Upper lobe of left lung (tissue), 6 donors: ENCODE data around the gene CDC42BPG. TPM values are rescaled to one million over a fixed set of nuclear protein-coding genes. Genes with fewer than 3 reads are reported as not detected.

Experiments used
- ATAC-seq, 2 donors: fragments of 200-7000 bp; cut with Tn5 transposase; one replicate each; pipeline ENCODE4 v1.9.1; 2022; ENCODE audit warnings: mild to moderate bottlenecking in 2 of 2, moderate library complexity in 2 of 2; ENCODE audit not compliant: low FRiP score in 2 of 2
- DNase-seq, 2 donors: peaks; one replicate each; pipeline ENCODE4 v3.0.0-alpha.2; 2019 to 2020
- H3K27ac ChIP-seq, 4 donors: fragments of 200-600 bp; sonication (generic); one replicate each; pipeline ENCODE4 v1.5.1; 2016 to 2019
- H3K27me3 ChIP-seq, 4 donors: fragments of 200-600 bp; sonication (generic); one replicate each; pipeline ENCODE4 v1.5.1; 2017 to 2019
- H3K36me3 ChIP-seq, 4 donors: fragments of 200-600 bp; sonication (generic); one replicate each; pipeline ENCODE4 v1.5.1; 2016 to 2019
- H3K4me1 ChIP-seq, 4 donors: fragments of 200-600 bp; sonication (generic); one replicate each; pipeline ENCODE4 v1.5.1; 2018 to 2019
- H3K4me3 ChIP-seq, 4 donors: fragments of 200-600 bp; sonication (generic); one replicate each; pipeline ENCODE4 v1.5.1; 2017 to 2019; ENCODE audit warnings: mild to moderate bottlenecking in 2 of 4, moderate library complexity in 1 of 4
- H3K9me3 ChIP-seq, 4 donors: fragments of 200-600 bp; sonication (generic); one replicate each; pipeline ENCODE4 v1.5.1; 2018 to 2019
- EP300 ChIP-seq, 4 donors: sonication (generic); formaldehyde crosslinking; IDR thresholded peaks; one replicate each; pipeline ENCODE4 v1.5.1; 2017; ENCODE audit warnings: antibody characterized with exemption in 4 of 4, control low read depth in 2 of 4
- POLR2A ChIP-seq, 4 donors: fragments of 450-650 bp; IDR thresholded peaks; one replicate each; pipeline ENCODE4 v1.5.1; 2016 to 2017; ENCODE audit warnings: antibody characterized with exemption in 4 of 4, mild to moderate bottlenecking in 2 of 4
- POLR2AphosphoS5 ChIP-seq, 2 donors: sonication (generic); formaldehyde crosslinking; IDR thresholded peaks; one replicate each; pipeline ENCODE4 v1.5.1; 2017; ENCODE audit warnings: antibody characterized with exemption in 2 of 2
- WGBS, 2 donors: methylation state at CpG; one replicate each; pipeline ENCODE4 v1.1.5; 2017 to 2018; 5-methylcytosine and 5-hydroxymethylcytosine counted together
- total RNA-seq, 6 donors: library from RNA; depleted of rRNA in 4 of 6; stranded (reverse); fragments of >200 nt in 4 of 6; gene quantifications; one replicate each; pipeline versions ENCODE4 v1.1.0 to v1.2.1, GENCODE V29; 2016 to 2021
- TF ChIP-seq, protein P1 (sequence below), 6 experiments: fragments of 450-650 bp in 4 of 6; fragments of 200-600 bp in 2 of 6; sonication (generic) in 2 of 6; IDR thresholded peaks; one replicate each; pipeline ENCODE4 v1.5.1; 2016 to 2019; ENCODE audit warnings: antibody characterized with exemption in 6 of 6
- donor health status: DM: no; HTN: no; CAD: no; lungs with moderate emphysema.
- donor health status: DM: no; HTN: yes; CAD: no; lungs with severe emphysema.

CDC42BPG gene
- total RNA-seq, 6 donors from 2014 or later: 21.6 to 62.4 (median 26.0) TPM

DNA sequence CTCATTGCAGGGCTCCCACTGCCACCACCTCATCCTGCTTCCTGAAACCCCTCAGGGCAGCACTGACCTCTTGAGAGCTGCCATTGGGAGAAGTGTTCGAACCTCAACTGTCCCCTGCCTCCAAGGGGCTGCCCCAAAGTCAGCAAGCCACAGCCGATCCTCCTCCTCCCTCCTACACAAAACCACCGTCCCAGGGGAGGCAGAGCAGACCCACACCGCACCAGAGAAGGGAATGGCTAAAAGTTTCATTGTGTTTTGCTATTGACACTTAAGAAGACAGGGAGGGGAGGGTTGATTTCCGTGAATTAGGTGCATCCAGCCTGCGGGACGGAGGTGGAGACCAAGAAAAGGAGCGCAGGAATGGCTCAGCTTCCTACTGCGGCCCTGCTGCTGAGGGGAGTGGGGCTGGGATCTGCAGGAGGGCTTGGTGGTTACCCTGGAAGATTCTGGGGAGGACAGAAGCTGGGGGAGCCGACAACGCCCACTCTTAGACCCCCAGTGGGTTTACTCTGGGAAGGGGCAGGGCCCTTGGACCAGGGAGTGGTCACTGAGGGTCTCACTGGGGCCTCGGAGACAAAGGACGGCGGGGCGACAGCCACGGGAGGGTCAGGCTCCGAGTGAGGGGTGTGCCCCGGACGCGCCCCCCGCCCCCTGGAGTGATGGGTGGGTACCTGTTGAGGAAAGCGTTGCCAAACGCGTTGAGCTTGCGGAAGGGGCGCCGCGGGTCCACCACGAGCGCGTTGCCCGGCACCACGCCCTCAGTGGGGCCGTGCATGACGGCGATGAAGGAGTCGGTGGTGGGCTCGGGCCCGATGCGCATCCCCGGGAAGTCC lies 33.2 kb upstream of the CDC42BPG start:
- H3K27ac ChIP-seq: peak overlapping the region; percentile 80 to 98 (median 92)
- H3K36me3 ChIP-seq: peaks cover 6 to 20% (median 14%) of the 10 kb centered on the region in 4 donors
- ATAC-seq (peak in 1 of 2 donors; percentile 25), DNase-seq (peak in 1 of 2 donors; percentile 90)
- peaks cover 54 to 72% (median 64%) of the 10 kb centered on the region in 4 donors for H3K4me1 ChIP-seq
- TF ChIP-seq EP300 (IDR thresholded peaks at IDR 0.05) (no peak), POLR2AphosphoS5 (IDR thresholded peaks at IDR 0.05) (no peak), POLR2A (IDR thresholded peaks at IDR 0.05) (no peak)
- TF ChIP-seq, protein P1, sequence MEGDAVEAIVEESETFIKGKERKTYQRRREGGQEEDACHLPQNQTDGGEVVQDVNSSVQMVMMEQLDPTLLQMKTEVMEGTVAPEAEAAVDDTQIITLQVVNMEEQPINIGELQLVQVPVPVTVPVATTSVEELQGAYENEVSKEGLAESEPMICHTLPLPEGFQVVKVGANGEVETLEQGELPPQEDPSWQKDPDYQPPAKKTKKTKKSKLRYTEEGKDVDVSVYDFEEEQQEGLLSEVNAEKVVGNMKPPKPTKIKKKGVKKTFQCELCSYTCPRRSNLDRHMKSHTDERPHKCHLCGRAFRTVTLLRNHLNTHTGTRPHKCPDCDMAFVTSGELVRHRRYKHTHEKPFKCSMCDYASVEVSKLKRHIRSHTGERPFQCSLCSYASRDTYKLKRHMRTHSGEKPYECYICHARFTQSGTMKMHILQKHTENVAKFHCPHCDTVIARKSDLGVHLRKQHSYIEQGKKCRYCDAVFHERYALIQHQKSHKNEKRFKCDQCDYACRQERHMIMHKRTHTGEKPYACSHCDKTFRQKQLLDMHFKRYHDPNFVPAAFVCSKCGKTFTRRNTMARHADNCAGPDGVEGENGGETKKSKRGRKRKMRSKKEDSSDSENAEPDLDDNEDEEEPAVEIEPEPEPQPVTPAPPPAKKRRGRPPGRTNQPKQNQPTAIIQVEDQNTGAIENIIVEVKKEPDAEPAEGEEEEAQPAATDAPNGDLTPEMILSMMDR (IDR thresholded peaks at IDR 0.05): no peak
- no peaks in the 10 kb centered on the region for H3K9me3 ChIP-seq
- H3K4me3 ChIP-seq: peak overlapping the region; percentile 62 to 96 (median 79)
- no peaks in the 10 kb centered on the region for H3K27me3 ChIP-seq
- 0 to 1% methylated on average over 23 to 38 of the region's 41 CpGs for WGBS, 2 donors

DNA sequence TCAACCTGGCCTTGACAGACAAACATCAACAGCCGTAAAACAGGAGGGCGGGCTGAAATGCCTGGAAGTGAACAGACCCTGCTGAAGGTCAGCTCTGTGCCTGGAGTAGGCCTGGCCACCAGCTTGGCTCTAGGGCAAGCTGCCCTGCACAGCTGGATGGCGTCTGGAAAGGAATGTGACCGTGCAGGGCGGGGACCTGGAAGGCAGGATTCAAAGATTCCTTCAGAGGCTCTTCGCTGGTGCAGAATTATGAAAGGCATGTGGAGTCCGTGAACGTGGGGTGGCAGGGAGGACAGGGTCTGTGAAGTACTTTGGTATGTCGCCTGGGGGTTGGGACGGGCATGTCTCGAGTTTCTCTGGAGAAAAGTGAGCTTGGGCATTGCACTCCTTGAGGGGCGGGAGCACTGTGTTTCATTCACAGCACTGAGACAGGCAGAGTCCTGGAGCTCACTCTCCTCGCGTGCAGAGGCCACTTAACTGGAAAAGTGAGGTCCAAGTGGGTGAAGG lies 32.4 kb upstream of the CDC42BPG start:
- Histone ChIP-seq H3K4me3 (peak overlapping the region; percentile 62 to 96 (median 79)), H3K4me1 (peaks cover 61 to 79% (median 71%) of the 10 kb centered on the region in 4 donors), H3K27me3 (no peaks in the 10 kb centered on the region), H3K27ac (peak overlapping the region; percentile 85 to 98 (median 92)), H3K9me3 (no peaks in the 10 kb centered on the region), H3K36me3 (peaks cover 6 to 26% (median 20%) of the 10 kb centered on the region in 4 donors)
- WGBS, 2 donors: 31 to 41% methylated on average over 10 to 14 of the region's 14 CpGs
- DNase-seq (peak; percentile 60 to 67), ATAC-seq (peak in 1 of 2 donors; percentile 78)
- TF ChIP-seq EP300 (IDR thresholded peaks at IDR 0.05) (no peak), POLR2A (IDR thresholded peaks at IDR 0.05) (peak in 1 of 4 donors; percentile 16)
- TF ChIP-seq, protein P1 (IDR thresholded peaks at IDR 0.05): no peak

DNA sequence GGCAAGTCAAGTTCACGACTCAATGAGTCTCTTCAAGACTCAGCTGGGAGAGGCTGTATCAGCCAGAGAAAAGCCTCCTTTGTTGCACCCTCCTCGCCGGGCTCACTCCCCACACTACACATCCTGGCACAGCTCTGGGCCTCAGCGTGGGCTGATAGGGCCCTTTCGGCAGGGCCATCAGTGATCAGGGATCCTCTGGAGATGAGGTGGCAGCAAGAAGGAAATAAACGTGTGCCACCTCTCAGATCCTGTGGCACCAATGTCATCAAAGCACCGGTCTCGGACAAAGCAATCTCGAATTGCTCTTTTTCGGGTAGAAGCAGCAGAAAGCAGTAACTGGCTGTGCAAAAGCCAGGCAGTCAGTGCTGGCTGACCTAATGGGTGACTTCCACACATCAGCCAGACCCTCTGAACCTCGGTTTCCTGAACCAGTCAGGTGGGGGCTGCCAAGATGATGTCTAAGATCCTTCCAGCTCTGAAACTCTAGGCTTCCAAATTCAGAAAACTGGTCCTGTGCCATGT lies 31.8 kb upstream of the CDC42BPG start:
- Histone ChIP-seq H3K4me3 (peak overlapping the region; percentile 39 to 96 (median 72)), H3K4me1 (peaks cover 67 to 85% (median 75%) of the 10 kb centered on the region in 4 donors), H3K36me3 (peaks cover 6 to 32% (median 21%) of the 10 kb centered on the region in 4 donors), H3K27ac (peak overlapping the region; percentile 85 to 98 (median 92)), H3K9me3 (no peaks in the 10 kb centered on the region), H3K27me3 (no peaks in the 10 kb centered on the region)
- WGBS, 2 donors: 31 to 52% methylated on average over 7 to 11 of the region's 11 CpGs
- TF ChIP-seq POLR2AphosphoS5 (IDR thresholded peaks at IDR 0.05) (peak in 1 of 2 donors; percentile 1), POLR2A (IDR thresholded peaks at IDR 0.05) (no peak)
- no peak for ATAC-seq
- DNase-seq: no peak

DNA sequence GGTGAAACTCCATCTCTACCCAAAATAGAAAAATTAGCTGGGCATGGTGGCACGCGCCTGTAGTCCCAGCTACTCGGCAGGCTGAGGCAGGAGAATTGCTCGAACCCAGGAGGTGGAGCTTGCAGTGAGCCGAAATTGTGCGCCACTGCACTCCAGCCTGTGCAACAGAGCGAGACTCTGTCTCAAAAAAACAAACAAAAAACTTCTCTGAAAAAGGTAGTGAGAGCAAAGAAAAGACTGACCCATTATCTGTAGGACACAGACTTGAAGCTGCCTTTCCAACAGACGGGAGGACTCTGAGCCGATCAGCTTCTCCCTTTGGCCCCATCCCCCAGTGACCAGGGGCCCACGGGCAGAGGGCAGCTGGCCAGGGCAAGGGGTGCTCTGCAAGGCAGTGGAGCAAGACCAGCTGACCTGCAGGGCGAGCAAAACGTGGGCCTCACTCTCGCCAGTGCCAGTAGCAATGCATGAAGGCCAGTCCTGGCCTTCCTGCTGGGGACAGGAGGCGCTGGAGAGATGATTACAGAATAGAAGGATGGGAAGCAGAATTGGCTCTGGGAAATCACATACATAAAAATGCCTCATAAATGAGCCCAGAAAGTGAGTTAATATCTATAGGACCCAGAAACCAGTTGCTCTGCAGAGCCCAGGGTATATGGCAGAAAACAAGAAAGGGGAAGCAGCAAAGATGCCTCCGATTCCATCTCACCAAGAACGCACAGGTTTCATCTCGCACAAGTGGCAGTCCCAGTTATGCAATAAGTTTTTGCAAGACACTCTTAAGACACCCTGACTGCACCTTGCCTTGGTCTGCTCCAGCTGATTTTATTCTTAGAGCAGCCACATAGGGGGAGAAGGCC lies 31.1 kb upstream of the CDC42BPG start:
- Histone ChIP-seq H3K27ac (peak overlapping the region; percentile 85 to 98 (median 92)), H3K4me1 (peaks cover 71 to 86% (median 77%) of the 10 kb centered on the region in 4 donors), H3K4me3 (peak overlapping the region; percentile 39 to 96 (median 72)), H3K36me3 (peaks cover 6 to 36% (median 21%) of the 10 kb centered on the region in 4 donors), H3K9me3 (no peaks in the 10 kb centered on the region), H3K27me3 (no peaks in the 10 kb centered on the region)
- 58 to 64% methylated on average over 17 of the region's 17 CpGs for WGBS, 2 donors
- TF ChIP-seq POLR2AphosphoS5 (IDR thresholded peaks at IDR 0.05): peak; percentile 3 to 12
- no peak for TF ChIP-seq EP300 (IDR thresholded peaks at IDR 0.05)
- TF ChIP-seq POLR2A (IDR thresholded peaks at IDR 0.05): peak in 1 of 4 donors; percentile 6
- TF ChIP-seq, protein P1 (IDR thresholded peaks at IDR 0.05): no peak
- DNase-seq (peak in 1 of 2 donors; percentile 56), ATAC-seq (no peak)
